Liver (tissue), 3 donors: Measurements from ENCODE around the gene COP1.

Experiments used
- CTCF ChIP-seq: fragments of 150-350 bp; IDR thresholded peaks from 2 replicates; pipeline ENCODE4 v1.5.1; 2017; ENCODE audit warnings: improper control_type of control experiment, low read depth, low read length; ENCODE audit not compliant: missing input control
- EGR1 ChIP-seq, 2 donors: IDR thresholded peaks; 2 replicates each; pipeline ENCODE4 v1.6.1; 2016 to 2018; ENCODE audit warnings: antibody characterized with exemption in 2 of 2, low read depth in 2 of 2
- JUND ChIP-seq, 2 donors: IDR thresholded peaks; 2 replicates each; pipeline ENCODE4 v1.6.1; 2016; ENCODE audit warnings: antibody characterized with exemption in 2 of 2
- RAD21 ChIP-seq, 2 donors: IDR thresholded peaks; 2 replicates each; pipeline ENCODE4 v1.6.1; 2016; ENCODE audit warnings: antibody characterized with exemption in 2 of 2, mild to moderate bottlenecking in 2 of 2
- SP1 ChIP-seq: IDR thresholded peaks from 2 replicates; pipeline ENCODE4 v1.6.1; 2018; ENCODE audit warnings: antibody characterized with exemption, mild to moderate bottlenecking
- TAF1 ChIP-seq: conservative IDR thresholded peaks from 2 replicates; pipeline ENCODE4 v1.6.1; 2016; ENCODE audit warnings: antibody characterized with exemption, mild to moderate bottlenecking
- YY1 ChIP-seq: IDR thresholded peaks from 2 replicates; pipeline ENCODE4 v1.6.1; 2016; ENCODE audit warnings: antibody characterized with exemption, mild to moderate bottlenecking
- TF ChIP-seq, protein P1 (sequence below): IDR thresholded peaks from 2 replicates; pipeline ENCODE4 v1.6.1; 2016; ENCODE audit warnings: antibody characterized with exemption
- donor health status: healthy.
- donor health status: healthy.

DNA sequence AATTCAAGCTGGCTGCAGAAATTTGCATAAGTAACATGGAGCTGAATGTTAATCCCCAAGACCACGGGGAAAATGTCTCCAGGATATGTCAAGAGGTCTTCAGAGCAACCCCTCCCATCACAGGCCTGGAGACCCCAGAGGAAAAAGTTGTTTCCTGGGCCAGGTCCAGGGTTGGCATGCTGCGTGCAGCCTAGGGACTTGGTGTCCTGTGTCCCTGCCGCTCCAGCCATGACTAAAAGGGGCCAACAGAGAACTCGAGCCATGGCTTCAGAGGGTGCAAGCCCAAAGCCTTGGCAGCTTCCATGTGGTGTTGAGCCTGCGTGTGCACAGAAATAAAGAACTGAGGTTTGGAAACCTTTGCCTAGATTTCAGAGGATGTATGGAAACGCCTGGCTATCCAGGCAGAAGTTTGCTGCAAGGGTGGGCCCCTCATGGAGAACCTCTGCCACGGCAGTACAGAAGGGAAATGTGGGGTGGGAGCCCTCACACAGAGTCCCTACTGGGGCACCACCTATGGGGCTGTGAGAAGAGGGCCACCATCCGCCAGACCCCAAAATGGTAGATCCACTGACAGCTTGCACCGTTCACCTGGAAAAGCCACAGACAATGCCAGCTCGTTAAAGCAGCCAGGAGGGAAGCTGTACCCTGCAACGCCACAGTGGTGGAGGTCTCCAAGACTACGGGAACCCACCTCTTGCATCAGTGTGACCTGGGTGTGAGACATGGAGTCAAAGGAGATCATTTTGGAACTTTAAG is 222.9 kb downstream of the COP1 start:
- TF ChIP-seq SP1 (no peak), CTCF (no peak), TAF1 (no peak), RAD21 (IDR thresholded peaks at IDR 0.05) (no peak), EGR1 (IDR thresholded peaks at IDR 0.05; ENCODE audit: low read depth in 2 of 2) (no peak), YY1 (no peak), JUND (IDR thresholded peaks at IDR 0.05) (no peak)
- TF ChIP-seq, protein P1, sequence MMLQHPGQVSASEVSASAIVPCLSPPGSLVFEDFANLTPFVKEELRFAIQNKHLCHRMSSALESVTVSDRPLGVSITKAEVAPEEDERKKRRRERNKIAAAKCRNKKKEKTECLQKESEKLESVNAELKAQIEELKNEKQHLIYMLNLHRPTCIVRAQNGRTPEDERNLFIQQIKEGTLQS = no peak
